H9 (cell line): Measurements from ENCODE around the gene LTBP2. TPM values are rescaled to one million over a fixed set of nuclear protein-coding genes. Genes with fewer than 3 reads are reported as not detected.

Experiments
- DNase-seq: peaks from one replicate; pipeline ENCODE4 v3.0.0-alpha.2; 2017
- H2AFZ ChIP-seq: one replicate; pipeline ENCODE4 v1.6.1; 2013; ENCODE audit warnings: mild to moderate bottlenecking, low read length, control low read depth, moderate library complexity
- H2AK5ac ChIP-seq: 2 replicates; pipeline ENCODE4 v1.6.1; 2013; ENCODE audit warnings: low read length, control low read depth, mixed read lengths; ENCODE audit not compliant: insufficient read length
- H2BK120ac ChIP-seq: one replicate; pipeline ENCODE4 v1.6.1; 2013; ENCODE audit warnings: low read depth, mild to moderate bottlenecking, low read length, control low read depth, inconsistent platforms; ENCODE audit not compliant: poor library complexity, severe bottlenecking
- H2BK12ac ChIP-seq: 2 replicates; pipeline ENCODE4 v1.6.1; 2013; ENCODE audit warnings: low read length, control low read depth, mixed read lengths, low read depth; ENCODE audit not compliant: insufficient read length
- H2BK15ac ChIP-seq: 2 replicates; pipeline ENCODE4 v1.6.1; 2013; ENCODE audit warnings: low read depth, low read length, control low read depth
- H2BK20ac ChIP-seq: one replicate; pipeline ENCODE4 v1.6.1; 2013; ENCODE audit warnings: low read depth, mild to moderate bottlenecking, low read length, control low read depth, inconsistent platforms; ENCODE audit not compliant: poor library complexity, severe bottlenecking
- H2BK5ac ChIP-seq: 2 replicates; pipeline ENCODE4 v1.6.1; 2013; ENCODE audit warnings: low read length, control low read depth, mixed read lengths; ENCODE audit not compliant: insufficient read length
- H3K14ac ChIP-seq: 2 replicates; pipeline ENCODE4 v1.6.1; 2013; ENCODE audit warnings: low read length, control low read depth; ENCODE audit not compliant: insufficient read depth
- H3K18ac ChIP-seq: 2 replicates; pipeline ENCODE4 v1.6.1; 2013; ENCODE audit warnings: low read depth, mild to moderate bottlenecking, mixed read lengths, low read length, control low read depth; ENCODE audit not compliant: insufficient read length
- H3K23ac ChIP-seq: 2 replicates; pipeline ENCODE4 v1.6.1; 2013; ENCODE audit warnings: low read length, control low read depth, mixed read lengths, low read depth; ENCODE audit not compliant: insufficient read length
- H3K23me2 ChIP-seq: 2 replicates; pipeline ENCODE4 v1.6.1; 2013; ENCODE audit warnings: low read depth, mild to moderate bottlenecking, mixed read lengths, low read length, control low read depth; ENCODE audit not compliant: insufficient read length, poor library complexity, severe bottlenecking
- H3K27ac ChIP-seq: 2 replicates; pipeline ENCODE4 v1.5.1; 2013; ENCODE audit warnings: low read length, control low read depth, mixed read lengths, low read depth; ENCODE audit not compliant: insufficient read length
- H3K27me3 ChIP-seq: 2 replicates; pipeline ENCODE4 v1.6.1; 2013; ENCODE audit warnings: low read length, control low read depth, inconsistent platforms; ENCODE audit not compliant: insufficient read depth
- H3K4ac ChIP-seq: 2 replicates; pipeline ENCODE4 v1.6.1; 2013; ENCODE audit warnings: low read depth, mild to moderate bottlenecking, control low read depth, inconsistent platforms, low read length, moderate library complexity
- H3K4me1 ChIP-seq: 2 replicates; pipeline ENCODE4 v1.6.1; 2013; ENCODE audit warnings: low read length, control low read depth, inconsistent platforms; ENCODE audit not compliant: insufficient read depth
- H3K4me2 ChIP-seq: 2 replicates; pipeline ENCODE4 v1.6.1; 2013; ENCODE audit warnings: low read length, control low read depth, mixed read lengths; ENCODE audit not compliant: insufficient read length, insufficient read depth
- H3K56ac ChIP-seq: 2 replicates; pipeline ENCODE4 v1.6.1; 2013; ENCODE audit warnings: low read depth, mild to moderate bottlenecking, mixed read lengths, low read length, control low read depth; ENCODE audit not compliant: insufficient read length
- H3K79me1 ChIP-seq: 2 replicates; pipeline ENCODE4 v1.6.1; 2013; ENCODE audit warnings: low read depth, mild to moderate bottlenecking, moderate library complexity, low read length, control low read depth, inconsistent platforms; ENCODE audit not compliant: insufficient read depth, poor library complexity, severe bottlenecking
- H3K79me2 ChIP-seq: 2 replicates; pipeline ENCODE4 v1.6.1; 2013; ENCODE audit warnings: low read length, control low read depth, inconsistent platforms; ENCODE audit not compliant: insufficient read depth
- H3K9ac ChIP-seq: 2 replicates; pipeline ENCODE4 v1.6.1; 2013; ENCODE audit warnings: low read length, control low read depth, mixed read lengths; ENCODE audit not compliant: insufficient read length; ENCODE audit errors: extremely low read depth
- H3K9me3 ChIP-seq: one replicate; pipeline ENCODE4 v1.6.1; 2013; ENCODE audit warnings: low read depth, low read length, inconsistent platforms; ENCODE audit not compliant: control insufficient read depth
- H3T11ph ChIP-seq: one replicate; pipeline ENCODE4 v1.6.1; 2013; ENCODE audit warnings: mild to moderate bottlenecking, low read length, control low read depth, inconsistent platforms
- H4K20me1 ChIP-seq: one replicate; pipeline ENCODE4 v1.6.1; 2013; ENCODE audit not compliant: control insufficient read depth, insufficient read length, insufficient read depth
- H4K5ac ChIP-seq: 2 replicates; pipeline ENCODE4 v1.6.1; 2013; ENCODE audit warnings: low read depth, mild to moderate bottlenecking, mixed read lengths, low read length, control low read depth; ENCODE audit not compliant: insufficient read length
- H4K8ac ChIP-seq: replicated peaks from 2 replicates; pipeline ENCODE4 v1.6.1; 2013; ENCODE audit warnings: low read length, control low read depth, mixed read lengths, low read depth; ENCODE audit not compliant: insufficient read length
- H4K91ac ChIP-seq: 2 replicates; pipeline ENCODE4 v1.6.1; 2013; ENCODE audit warnings: low read depth, mild to moderate bottlenecking, moderate library complexity, mixed read lengths, low read length, control low read depth; ENCODE audit not compliant: insufficient read length
- H3K27ac Mint-ChIP-seq, 3 experiments: 2 replicates in 2 of 3; 3 replicates in 1 of 3; pipeline ENCODE4 v1.8.0; 2020 to 2021; ENCODE audit warnings: mixed read lengths in 3 of 3, mild to moderate bottlenecking in 1 of 3, moderate library complexity in 1 of 3
- H3K27me3 Mint-ChIP-seq: 2 replicates; pipeline ENCODE4 v1.8.0; 2021; ENCODE audit warnings: low read depth, mild to moderate bottlenecking, moderate library complexity, mixed read lengths
- H3K36me3 Mint-ChIP-seq, 3 experiments: 2 replicates in 2 of 3; 3 replicates in 1 of 3; pipeline ENCODE4 v1.8.0; 2020 to 2021; ENCODE audit warnings: low read depth in 3 of 3, mixed read lengths in 3 of 3; ENCODE audit not compliant: insufficient read depth in 1 of 3
- H3K4me1 Mint-ChIP-seq, 2 experiments: 2 replicates each; pipeline ENCODE4 v1.8.0; 2020; ENCODE audit warnings: mixed read lengths in 2 of 2
- H3K4me3 Mint-ChIP-seq, 2 experiments: 2 replicates in 1 of 2; 3 replicates in 1 of 2; pipeline ENCODE4 v1.8.0; 2020 to 2021; ENCODE audit warnings: mild to moderate bottlenecking in 2 of 2, mixed read lengths in 2 of 2, moderate library complexity in 1 of 2
- H3K9me3 Mint-ChIP-seq, 2 experiments: 2 replicates in 1 of 2; 3 replicates in 1 of 2; pipeline ENCODE4 v1.8.0; 2020; ENCODE audit warnings: mild to moderate bottlenecking in 2 of 2, mixed read lengths in 2 of 2, moderate library complexity in 1 of 2
- WGBS: extraction: QIAGEN DNeasy Blood & Tissue Kit; methylation state at CpG from one replicate; pipeline ENCODE4 v1.1.7; 2013; ENCODE audit warnings: missing lambda C conversion rate, low lambda C conversion rate, mixed read lengths; ENCODE audit not compliant: insufficient read length; ENCODE audit errors: extremely low coverage; 5-methylcytosine and 5-hydroxymethylcytosine counted together
- total RNA-seq: library from RNA; stranded (reverse); gene quantifications from 2 replicates; pipeline ENCODE4 v1.2.1, GENCODE V29; 2021
- TF ChIP-seq, protein P1 (sequence below): fragments of 200-600 bp; sonication (generic); conservative IDR thresholded peaks from 3 replicates; pipeline ENCODE4 v1.8.0; 2021; ENCODE audit warnings: antibody characterized with exemption, mild to moderate bottlenecking

LTBP2 gene
- total RNA-seq, 1 experiment from 2014 or later, result 0.77 TPM

DNA sequence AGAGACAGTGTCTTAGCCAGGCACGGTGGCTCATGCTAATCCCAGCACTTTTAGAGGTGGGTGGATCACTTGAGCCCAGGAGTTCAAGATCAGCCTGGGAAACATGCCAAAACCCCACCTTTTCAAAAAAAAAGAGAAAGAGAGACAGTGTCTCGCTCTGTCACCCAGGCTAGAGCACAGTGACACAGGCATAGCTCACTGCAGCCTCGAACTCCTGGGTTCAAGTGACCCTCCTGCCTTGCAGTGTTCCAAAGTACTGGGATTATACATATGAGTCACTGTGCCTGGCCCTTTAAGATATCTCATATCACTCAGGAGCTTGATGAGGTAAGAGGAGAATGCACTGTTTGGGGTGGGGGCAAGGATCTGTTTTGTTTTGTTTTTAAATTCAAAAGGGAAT is 48.1 kb upstream of the LTBP2 start:
- no CpG with 5 or more reads among the region's 3 CpGs for WGBS
- Histone ChIP-seq H3K27me3 (no peaks in the 10 kb centered on the region), H4K5ac (no peak overlapping the region), H3K79me1 (no peaks in the 10 kb centered on the region), H3K56ac (no peak overlapping the region), H3K4ac (no peak overlapping the region), H3T11ph (no peak overlapping the region), H2AFZ (no peak overlapping the region), H2BK15ac (no peak overlapping the region), H3K27ac (no peak overlapping the region), H3K14ac (no peak overlapping the region), H3K9me3 (no peaks in the 10 kb centered on the region), H4K91ac (no peak overlapping the region), H2BK120ac (no peak overlapping the region), H2AK5ac (no peak overlapping the region), H4K20me1 (no peaks in the 10 kb centered on the region), H3K18ac (no peak overlapping the region), H3K79me2 (no peaks in the 10 kb centered on the region), H3K4me1 (no peaks in the 10 kb centered on the region), H3K4me2 (no peak overlapping the region), H2BK5ac (no peak overlapping the region), H3K23me2 (no peaks in the 10 kb centered on the region), H3K9ac (no peak overlapping the region), H2BK20ac (no peak overlapping the region), H4K8ac (no peak overlapping the region), H2BK12ac (no peak overlapping the region), H3K23ac (no peak overlapping the region)
- TF ChIP-seq, protein P1, sequence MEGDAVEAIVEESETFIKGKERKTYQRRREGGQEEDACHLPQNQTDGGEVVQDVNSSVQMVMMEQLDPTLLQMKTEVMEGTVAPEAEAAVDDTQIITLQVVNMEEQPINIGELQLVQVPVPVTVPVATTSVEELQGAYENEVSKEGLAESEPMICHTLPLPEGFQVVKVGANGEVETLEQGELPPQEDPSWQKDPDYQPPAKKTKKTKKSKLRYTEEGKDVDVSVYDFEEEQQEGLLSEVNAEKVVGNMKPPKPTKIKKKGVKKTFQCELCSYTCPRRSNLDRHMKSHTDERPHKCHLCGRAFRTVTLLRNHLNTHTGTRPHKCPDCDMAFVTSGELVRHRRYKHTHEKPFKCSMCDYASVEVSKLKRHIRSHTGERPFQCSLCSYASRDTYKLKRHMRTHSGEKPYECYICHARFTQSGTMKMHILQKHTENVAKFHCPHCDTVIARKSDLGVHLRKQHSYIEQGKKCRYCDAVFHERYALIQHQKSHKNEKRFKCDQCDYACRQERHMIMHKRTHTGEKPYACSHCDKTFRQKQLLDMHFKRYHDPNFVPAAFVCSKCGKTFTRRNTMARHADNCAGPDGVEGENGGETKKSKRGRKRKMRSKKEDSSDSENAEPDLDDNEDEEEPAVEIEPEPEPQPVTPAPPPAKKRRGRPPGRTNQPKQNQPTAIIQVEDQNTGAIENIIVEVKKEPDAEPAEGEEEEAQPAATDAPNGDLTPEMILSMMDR, result no peak
- no peak overlapping the region; a peak in 1 of 7 replicates for H3K27ac Mint-ChIP-seq
- no peaks in the 10 kb centered on the region for H3K27me3 Mint-ChIP-seq
- H3K4me1 Mint-ChIP-seq, result no peaks in the 10 kb centered on the region
- no peak overlapping the region for H3K4me3 Mint-ChIP-seq
- peaks cover 6 to 54% (median 41%) of the 10 kb centered on the region in 3 experiments; a peak in 6 of 7 replicates for H3K36me3 Mint-ChIP-seq
- H3K9me3 Mint-ChIP-seq, result no peaks in the 10 kb centered on the region
- no peak for DNase-seq
